IPS-15b (cell line): ENCODE results near the gene SCARB1.
A peak's percentile ranks its signal among the peaks of the same experiment; 100 is the strongest.

ENCODE experiments used
- H3K27me3 ChIP-seq: one replicate; pipeline ENCODE4 v1.6.1; 2013; ENCODE audit warnings: low read length; ENCODE audit not compliant: control insufficient read depth, insufficient read depth
- H3K36me3 ChIP-seq: one replicate; pipeline ENCODE4 v1.6.1; 2013; ENCODE audit warnings: low read length; ENCODE audit not compliant: control insufficient read depth, insufficient read depth
- H3K4me1 ChIP-seq: one replicate; pipeline ENCODE4 v1.6.1; 2013; ENCODE audit warnings: mild to moderate bottlenecking, low read length; ENCODE audit not compliant: control insufficient read depth, insufficient read depth
- H3K4me3 ChIP-seq: one replicate; pipeline ENCODE4 v1.5.1; 2013; ENCODE audit warnings: low read depth, low read length
- H3K9ac ChIP-seq: one replicate; pipeline ENCODE4 v1.6.1; 2013; ENCODE audit warnings: low read depth, mild to moderate bottlenecking, low read length
- H3K9me3 ChIP-seq: one replicate; pipeline ENCODE4 v1.6.1; 2013; ENCODE audit warnings: mild to moderate bottlenecking, low read length; ENCODE audit not compliant: control insufficient read depth, insufficient read depth

SCARB1 gene

DNA sequence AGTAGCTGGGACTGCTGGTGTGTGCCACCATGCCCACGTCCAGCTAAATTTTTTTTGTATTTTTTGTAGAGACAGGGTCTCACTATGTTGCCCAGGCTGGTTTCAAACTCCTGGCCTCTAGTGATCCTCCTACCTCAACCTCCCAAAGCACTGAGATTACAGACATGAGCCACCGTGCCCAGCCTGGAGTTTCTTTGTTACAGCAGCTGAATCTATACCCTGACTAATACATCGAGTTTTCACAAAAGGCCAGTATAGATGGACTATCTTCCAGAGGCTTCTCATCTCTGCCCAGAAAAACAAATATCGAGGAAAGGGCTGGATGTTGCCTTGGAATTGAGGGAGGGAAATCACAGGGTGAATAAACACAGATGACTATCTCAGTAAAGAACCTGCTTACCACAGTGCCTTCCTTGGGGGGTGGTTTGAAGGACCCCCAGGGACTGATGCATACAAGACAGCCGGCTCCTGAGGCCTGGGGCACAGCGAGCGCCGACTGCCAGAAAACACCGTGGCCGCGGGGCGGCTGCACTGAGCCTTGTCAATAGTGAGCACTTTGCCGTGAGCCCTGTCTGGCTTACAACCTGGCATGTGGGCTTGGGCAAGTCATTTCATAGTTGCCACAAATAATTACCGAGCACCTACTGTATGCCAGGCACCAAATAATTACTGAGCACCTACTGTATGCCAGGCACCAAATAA lies 111.9 kb downstream of the SCARB1 start:
- Histone ChIP-seq H3K9me3 (no peaks in the 10 kb centered on the region), H3K27me3 (no peaks in the 10 kb centered on the region), H3K36me3 (no peaks in the 10 kb centered on the region), H3K4me1 (peaks cover 4% of the 10 kb centered on the region), H3K4me3 (no peak overlapping the region), H3K9ac (no peak overlapping the region)

DNA sequence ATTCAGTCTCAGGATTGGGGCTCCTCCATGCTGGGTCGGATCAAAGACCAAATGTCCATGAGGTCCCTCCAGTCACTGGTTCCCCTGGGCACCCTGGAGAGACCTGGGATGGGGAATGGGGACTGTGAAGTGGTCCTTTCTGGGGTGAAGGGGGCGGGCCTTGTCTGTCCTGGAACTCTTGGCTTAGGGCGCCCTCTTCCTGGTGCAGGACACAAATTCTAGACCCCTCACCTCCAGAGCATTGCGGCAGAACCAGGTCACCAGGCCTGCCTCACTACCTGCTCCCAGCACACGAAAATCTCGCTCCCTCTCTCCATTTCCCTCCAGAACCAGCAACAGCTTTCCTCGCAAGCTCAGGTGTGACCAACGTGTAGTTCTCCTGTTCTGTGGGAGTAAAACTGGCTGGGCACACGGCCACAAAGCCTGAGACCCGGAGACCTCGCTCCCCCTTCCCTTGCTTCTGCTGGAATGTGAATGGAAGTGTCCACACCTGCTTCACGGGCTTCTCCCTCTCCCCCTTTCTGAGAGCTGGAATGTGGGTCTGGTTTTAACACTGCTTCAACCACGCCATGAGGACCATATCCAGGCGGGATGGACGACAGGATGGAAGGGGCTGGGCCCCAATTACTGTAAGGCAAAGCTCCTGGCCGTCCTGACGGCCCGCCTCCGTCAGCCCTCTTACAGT lies 112.7 kb downstream of the SCARB1 start:
- H3K27me3 ChIP-seq: no peaks in the 10 kb centered on the region
- H3K4me3 ChIP-seq: no peak overlapping the region
- no peaks in the 10 kb centered on the region for H3K36me3 ChIP-seq

DNA sequence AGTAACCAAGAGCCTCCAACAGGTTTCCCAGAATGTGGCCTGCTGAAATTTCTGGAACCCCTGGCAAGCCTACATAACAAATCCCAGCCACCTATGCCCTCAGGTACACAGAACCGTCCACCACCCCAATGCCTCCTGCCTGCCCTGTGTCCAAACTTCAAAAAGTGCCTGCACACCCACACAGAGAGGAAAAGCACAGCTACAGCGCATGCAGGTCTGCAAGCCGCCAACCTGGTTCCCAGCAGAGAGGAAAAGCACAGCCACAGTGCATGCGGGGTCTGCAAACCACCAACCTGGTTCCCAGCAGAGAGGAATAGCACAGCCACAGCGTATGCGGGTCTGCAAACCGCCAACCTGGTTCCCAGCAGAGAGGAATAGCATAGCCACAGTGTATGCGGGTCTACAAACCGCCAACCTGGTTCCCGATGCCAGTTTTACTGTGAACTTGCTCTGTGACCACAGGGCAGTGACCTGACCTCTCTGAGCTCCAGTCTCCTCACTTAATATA lies 113.5 kb downstream of the SCARB1 start:
- no peaks in the 10 kb centered on the region for H3K27me3 ChIP-seq
- H3K9ac ChIP-seq: no peak overlapping the region
- no peak overlapping the region for H3K4me3 ChIP-seq
- peaks cover 8% of the 10 kb centered on the region for H3K4me1 ChIP-seq
- no peaks in the 10 kb centered on the region for H3K36me3 ChIP-seq
- H3K9me3 ChIP-seq: no peaks in the 10 kb centered on the region

More for the DNA sequence above, 112.7 kb downstream of the SCARB1 start:
- Histone ChIP-seq H3K4me1 (peaks cover 4% of the 10 kb centered on the region), H3K9me3 (no peaks in the 10 kb centered on the region), H3K9ac (no peak overlapping the region)

DNA sequence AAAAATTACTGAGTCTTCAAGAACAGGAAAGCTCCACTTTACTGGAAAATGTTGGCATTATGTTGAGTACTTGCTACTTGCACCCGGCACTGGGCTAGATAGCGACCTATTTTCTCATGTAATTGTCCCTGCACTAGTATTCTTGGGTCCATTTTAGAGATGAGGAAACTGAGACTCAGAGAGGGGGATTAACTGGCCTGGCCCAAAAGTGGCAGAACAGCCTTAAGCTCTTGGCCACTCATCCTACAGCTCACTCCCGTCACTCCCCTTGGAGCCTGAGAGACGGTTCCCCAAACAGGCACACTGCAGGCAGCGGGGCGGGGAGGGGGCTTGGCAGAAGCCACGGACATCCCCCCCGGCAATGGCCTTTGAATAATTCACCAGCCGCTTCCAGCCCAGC lies 113.9 kb downstream of the SCARB1 start:
- no peak overlapping the region for H3K9ac ChIP-seq
- peaks cover 5% of the 10 kb centered on the region for H3K4me1 ChIP-seq
- H3K36me3 ChIP-seq: no peaks in the 10 kb centered on the region
- no peaks in the 10 kb centered on the region for H3K27me3 ChIP-seq
- no peak overlapping the region for H3K4me3 ChIP-seq
- H3K9me3 ChIP-seq: no peaks in the 10 kb centered on the region

DNA sequence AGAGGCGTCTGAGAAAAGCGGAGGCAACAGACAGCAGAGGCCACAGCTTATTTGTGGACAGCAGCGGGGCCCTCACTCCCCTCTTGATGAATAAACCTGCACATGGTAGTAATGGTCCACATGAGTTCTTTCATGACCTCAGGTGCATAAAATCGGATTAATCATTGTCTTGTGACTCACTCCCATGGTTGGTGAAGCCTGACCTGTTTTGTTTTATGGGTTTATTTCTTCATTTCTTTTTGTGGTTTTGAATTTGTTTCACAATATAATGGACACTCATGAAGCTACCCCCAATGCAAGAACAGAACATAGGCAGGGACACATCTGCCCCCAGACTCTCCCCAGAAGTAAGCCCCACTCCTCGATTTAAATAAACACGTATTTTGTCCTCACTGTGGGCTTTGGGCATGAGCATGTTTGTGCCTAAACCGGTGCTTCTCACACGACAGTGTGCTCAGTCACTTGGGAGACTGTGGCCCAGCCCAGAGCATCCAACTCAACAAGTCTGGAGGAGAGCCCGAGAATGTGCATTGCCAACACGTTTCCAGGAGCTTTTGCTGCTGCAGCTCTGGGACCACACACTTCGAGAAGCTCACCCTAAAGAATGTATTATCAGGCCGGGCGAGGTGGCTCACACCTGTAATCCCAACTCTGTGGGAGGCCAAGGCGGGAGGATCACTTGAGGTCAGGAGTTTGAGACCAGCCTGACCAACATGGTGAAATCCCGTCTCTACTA lies 116.1 kb downstream of the SCARB1 start:
- no peaks in the 10 kb centered on the region for H3K27me3 ChIP-seq
- no peak overlapping the region for H3K9ac ChIP-seq
- no peaks in the 10 kb centered on the region for H3K36me3 ChIP-seq
- H3K9me3 ChIP-seq: no peaks in the 10 kb centered on the region
- peaks cover 5% of the 10 kb centered on the region for H3K4me1 ChIP-seq
- no peak overlapping the region for H3K4me3 ChIP-seq

DNA sequence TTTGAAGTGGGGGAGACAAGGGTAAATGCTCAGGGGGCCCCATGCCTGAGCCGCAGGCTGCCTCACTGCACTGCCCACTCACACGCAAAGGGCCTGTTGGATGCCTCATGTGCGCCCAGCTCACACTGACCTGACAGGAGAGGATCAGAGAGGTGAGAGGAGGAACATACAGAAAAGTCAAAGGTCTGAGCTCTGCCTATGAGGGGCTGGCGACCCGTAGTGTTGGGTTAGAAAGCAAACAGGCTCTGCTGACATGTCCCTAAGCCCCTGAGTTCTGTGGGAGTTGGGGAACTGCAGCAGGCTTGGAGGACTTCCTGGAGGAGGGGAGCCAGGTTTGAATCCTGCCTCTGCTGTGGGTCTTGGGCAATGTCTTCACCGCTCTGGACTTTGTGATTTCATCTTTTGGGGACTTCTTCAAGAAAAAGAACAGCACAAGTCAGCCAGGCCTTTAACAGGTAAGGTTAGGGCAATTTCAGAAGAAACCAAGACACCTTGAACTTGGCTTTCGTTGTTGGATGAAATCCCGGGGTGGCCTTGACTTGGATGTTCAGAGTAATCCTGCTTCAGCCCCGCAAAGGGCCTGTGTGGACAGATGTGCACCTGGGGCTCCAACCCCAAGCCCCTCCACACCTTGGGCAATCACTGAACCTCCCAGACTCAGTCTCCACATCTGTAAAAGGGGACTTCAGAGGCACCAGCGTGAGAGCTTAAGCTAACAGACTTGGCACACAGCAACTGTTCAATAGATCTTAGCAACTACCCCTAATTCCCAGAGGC lies 116.8 kb downstream of the SCARB1 start:
- no peaks in the 10 kb centered on the region for H3K36me3 ChIP-seq
- H3K27me3 ChIP-seq: no peaks in the 10 kb centered on the region
- H3K9ac ChIP-seq: no peak overlapping the region
- no peaks in the 10 kb centered on the region for H3K9me3 ChIP-seq
- peaks cover 5% of the 10 kb centered on the region for H3K4me1 ChIP-seq
- no peak overlapping the region for H3K4me3 ChIP-seq

DNA sequence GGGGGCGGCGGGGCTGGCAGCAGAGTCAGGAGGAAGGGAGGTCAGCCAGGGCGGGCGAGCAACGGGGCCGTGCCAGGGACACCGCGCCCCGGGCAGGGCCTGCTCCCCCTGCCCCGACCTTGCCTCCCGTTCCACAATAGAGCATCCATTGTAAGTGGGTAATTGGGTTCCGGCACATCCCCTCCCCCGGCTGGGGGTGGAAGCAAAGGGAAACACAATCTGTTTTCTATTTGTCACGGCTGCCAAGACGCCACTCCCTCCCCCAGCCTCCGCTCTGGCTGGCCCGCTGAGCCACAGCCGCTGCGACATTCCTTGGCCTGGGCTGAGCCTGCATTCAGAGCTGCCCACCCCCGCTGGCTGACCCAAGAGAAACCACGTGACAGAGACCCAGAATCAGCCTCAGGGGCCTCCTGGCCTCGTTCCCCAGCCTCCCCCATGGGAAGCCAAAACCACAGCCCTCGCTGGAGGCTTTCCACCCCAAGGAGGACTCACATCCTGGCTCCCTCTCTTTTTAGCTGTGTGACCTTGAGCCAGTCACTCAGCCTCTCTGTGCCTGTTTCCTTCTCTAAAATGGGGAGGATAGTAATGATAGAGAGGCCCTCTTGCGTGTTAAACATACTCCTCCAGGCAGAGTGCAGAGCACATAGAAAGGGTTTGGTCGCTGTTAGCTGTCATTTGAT lies 117.6 kb downstream of the SCARB1 start:
- Histone ChIP-seq H3K9me3 (no peaks in the 10 kb centered on the region), H3K4me1 (peaks cover 5% of the 10 kb centered on the region), H3K36me3 (no peaks in the 10 kb centered on the region), H3K9ac (no peak overlapping the region), H3K27me3 (no peaks in the 10 kb centered on the region), H3K4me3 (peak overlapping the region; percentile 11)

DNA sequence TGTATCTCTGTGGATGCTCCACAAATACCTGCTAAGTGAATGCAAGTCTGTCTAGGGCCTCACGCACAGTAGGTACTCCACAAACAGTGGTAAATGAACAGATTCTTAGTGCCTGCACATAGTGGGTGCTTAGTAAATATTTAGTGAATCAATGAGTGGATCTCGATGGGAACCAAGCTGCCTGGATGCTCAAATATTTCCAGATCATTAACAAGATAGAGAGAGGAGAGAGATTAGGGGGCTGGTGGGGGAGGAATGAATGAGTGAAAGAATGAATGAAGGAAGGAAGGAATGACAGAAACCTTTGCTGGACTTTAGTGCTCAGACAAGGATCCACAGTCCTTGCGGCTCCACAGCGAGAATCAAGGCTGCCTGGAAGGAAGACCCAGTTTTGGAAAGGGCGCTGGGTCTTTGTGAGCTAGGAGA lies 118.2 kb downstream of the SCARB1 start:
- no peak overlapping the region for H3K9ac ChIP-seq
- peak overlapping the region; percentile 11 for H3K4me3 ChIP-seq
- no peaks in the 10 kb centered on the region for H3K27me3 ChIP-seq
- no peaks in the 10 kb centered on the region for H3K9me3 ChIP-seq
- H3K4me1 ChIP-seq: peaks cover 5% of the 10 kb centered on the region
- H3K36me3 ChIP-seq: no peaks in the 10 kb centered on the region

DNA sequence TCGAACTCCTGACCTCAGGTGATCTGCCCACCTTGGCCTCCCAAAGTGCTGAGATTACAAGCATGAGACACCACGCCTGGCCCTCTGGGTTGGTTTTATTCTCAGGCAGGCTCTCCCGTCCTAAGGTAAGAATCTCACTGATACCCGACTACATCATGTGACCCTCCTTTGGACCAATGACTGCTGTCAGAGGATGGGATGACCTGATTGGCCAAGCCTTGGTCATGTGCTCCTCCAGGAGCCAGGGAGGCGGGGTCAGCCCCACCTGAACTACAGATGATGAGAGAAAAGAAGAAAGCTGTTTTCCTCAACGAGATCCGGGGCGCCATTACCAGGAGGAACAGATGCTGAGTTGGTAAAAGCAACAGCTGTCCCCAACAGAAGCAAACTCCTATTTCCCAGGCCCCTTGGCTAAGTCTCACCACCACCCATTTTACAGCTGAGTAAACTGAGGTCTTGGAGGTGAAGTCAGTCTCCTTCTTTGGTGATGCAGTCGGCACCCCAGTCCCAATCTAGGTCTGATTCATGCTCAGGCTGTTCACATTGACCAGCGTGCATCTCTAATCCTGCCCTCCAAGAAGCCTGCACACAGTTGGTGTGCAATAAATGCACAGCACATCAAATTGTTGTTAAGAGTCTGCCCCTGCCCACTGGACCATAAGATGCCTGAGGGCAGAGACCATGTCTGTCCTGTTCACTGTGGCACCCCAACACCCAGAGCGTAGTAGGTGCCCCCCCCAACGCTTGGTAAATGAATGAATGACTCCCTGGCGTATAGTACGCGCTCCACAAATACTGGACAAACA lies 118.8 kb downstream of the SCARB1 start:
- H3K9me3 ChIP-seq: no peaks in the 10 kb centered on the region
- no peak overlapping the region for H3K9ac ChIP-seq
- H3K36me3 ChIP-seq: no peaks in the 10 kb centered on the region
- H3K4me3 ChIP-seq: no peak overlapping the region
- H3K27me3 ChIP-seq: no peaks in the 10 kb centered on the region
- H3K4me1 ChIP-seq: peaks cover 5% of the 10 kb centered on the region

DNA sequence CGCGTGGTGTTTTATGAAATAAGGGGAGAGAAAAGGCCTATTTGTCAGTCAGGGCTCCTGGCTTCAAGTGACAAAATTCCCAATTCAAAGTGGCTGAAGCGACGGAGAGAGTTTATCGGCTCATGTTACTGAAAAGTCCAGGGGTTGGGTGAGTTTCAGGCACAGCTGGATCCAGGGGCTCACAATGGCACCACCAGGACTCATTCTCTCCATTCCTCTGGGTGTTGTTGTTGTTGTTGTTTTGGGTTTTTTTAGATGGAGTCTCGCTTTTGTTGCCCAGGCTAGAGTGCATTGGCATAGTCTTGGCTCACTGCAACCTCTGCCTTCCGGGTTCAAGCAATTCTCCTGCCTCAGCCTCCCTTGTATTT lies 119.4 kb downstream of the SCARB1 start:
- no peaks in the 10 kb centered on the region for H3K36me3 ChIP-seq
- H3K27me3 ChIP-seq: no peaks in the 10 kb centered on the region
- H3K9me3 ChIP-seq: no peaks in the 10 kb centered on the region
- no peak overlapping the region for H3K4me3 ChIP-seq
- H3K4me1 ChIP-seq: peaks cover 5% of the 10 kb centered on the region
- no peak overlapping the region for H3K9ac ChIP-seq
